Psoas muscle (tissue), 8 donors: ENCODE data around the gene STAU1. TPM values are rescaled to one million over a fixed set of nuclear protein-coding genes. Genes with fewer than 3 reads are reported as not detected.

Source experiments
- ATAC-seq, 4 donors: fragments of 200-7000 bp; cut with Tn5 transposase; one replicate each; pipeline ENCODE4 v1.9.1; 2020; ENCODE audit warnings: moderate library complexity in 3 of 4, mild to moderate bottlenecking in 2 of 4
- DNase-seq, 2 donors: peaks; one replicate each; pipeline ENCODE4 v3.0.0-alpha.2; 2020
- H3K27ac ChIP-seq: fragments of 200-600 bp; one replicate; pipeline ENCODE4 v1.8.0; 2022
- H3K27me3 ChIP-seq, 3 donors: fragments of 200-600 bp in 1 of 3; one replicate each; pipeline versions ENCODE4 v1.6.1 to v1.8.0; 2013 to 2022; ENCODE audit warnings: low read length in 2 of 3, mild to moderate bottlenecking in 2 of 3, moderate library complexity in 1 of 3; ENCODE audit not compliant: insufficient read depth in 3 of 3
- H3K36me3 ChIP-seq, 2 donors: fragments of 200-600 bp in 1 of 2; one replicate each; pipeline versions ENCODE4 v1.6.1 to v1.8.0; 2013 to 2022; ENCODE audit warnings: low read depth in 1 of 2, mild to moderate bottlenecking in 1 of 2, moderate library complexity in 1 of 2; ENCODE audit not compliant: insufficient read depth in 1 of 2
- H3K4me1 ChIP-seq: fragments of 200-600 bp; one replicate; pipeline ENCODE4 v1.8.0; 2022
- H3K4me3 ChIP-seq: fragments of 200-600 bp; one replicate; pipeline ENCODE4 v1.8.0; 2022; ENCODE audit warnings: mild to moderate bottlenecking
- H3K9me3 ChIP-seq: fragments of 200-600 bp; one replicate; pipeline ENCODE4 v1.8.0; 2022
- WGBS, 3 donors: extraction: QIAGEN DNeasy Blood & Tissue Kit; methylation state at CpG; one replicate each; pipeline versions ENCODE4 v1.1.6 to v1.1.7; 2013; 5-methylcytosine and 5-hydroxymethylcytosine counted together
- intact Hi-C, 2 donors: fragments of 100-400 bp; cut with DNase I; formaldehyde crosslinking; loops; one replicate each; pipeline versions ENCODE4 v1.11.0 to v1.14.2; 2022
- polyA plus RNA-seq, 3 donors: library from polyadenylated mRNA; stranded (reverse); fragments of 200-250 nt; gene quantifications; one replicate each; pipeline ENCODE4 v1.2.3, GENCODE V29; 2013
- total RNA-seq, 4 donors: library from RNA; stranded (reverse); fragmentation: NEBNext Ultra II Directional in 2 of 4; extraction: Animal tissue kit (Norgen Biotek cat#: 25700) in 2 of 4; gene quantifications; one replicate each; pipeline versions ENCODE4 v1.2.1 to v1.2.4, GENCODE V29; 2021 to 2023
- TF ChIP-seq, protein P1 (sequence below): fragments of 200-600 bp; IDR thresholded peaks from one replicate; pipeline ENCODE4 v1.8.0; 2022; ENCODE audit warnings: antibody characterized with exemption
- donor health status: healthy with polysubstance abuse.
- donor health status: DM: no; HTN: no; CAD: no; lungs with moderate emphysema.
- donor health status: Bipolar disorder and iron deficiency.
- donor health status: healthy.
- donor health status: DM: yes; HTN: yes; CAD: no.
- donor health status: DM: no; HTN: no; CAD: no.
- donor health status: DM: no; HTN: no; CAD: no.
- donor health status: DM: yes; HTN: yes; CAD: no.

The STAU1 gene
- total and polyA plus RNA-seq, 7 donors = 30.2 to 85.2 (median 58.8) TPM

- no peak overlapping the region for H3K4me3 ChIP-seq
- intact Hi-C loops = loop anchor here (1.0 to 2.0 kb wide), 2 partner anchors 84 kb away; no protein-coding TSS in a partner anchor
- H3K9me3 ChIP-seq = no peaks in the 10 kb centered on the region
- DNase-seq (peak; percentile 91 to 96), ATAC-seq (peak; percentile 56 to 71 (median 66))
- no peaks in the 10 kb centered on the region for H3K27me3 ChIP-seq
- peaks cover 3% of the 10 kb centered on the region for H3K4me1 ChIP-seq
- TF ChIP-seq, protein P1, sequence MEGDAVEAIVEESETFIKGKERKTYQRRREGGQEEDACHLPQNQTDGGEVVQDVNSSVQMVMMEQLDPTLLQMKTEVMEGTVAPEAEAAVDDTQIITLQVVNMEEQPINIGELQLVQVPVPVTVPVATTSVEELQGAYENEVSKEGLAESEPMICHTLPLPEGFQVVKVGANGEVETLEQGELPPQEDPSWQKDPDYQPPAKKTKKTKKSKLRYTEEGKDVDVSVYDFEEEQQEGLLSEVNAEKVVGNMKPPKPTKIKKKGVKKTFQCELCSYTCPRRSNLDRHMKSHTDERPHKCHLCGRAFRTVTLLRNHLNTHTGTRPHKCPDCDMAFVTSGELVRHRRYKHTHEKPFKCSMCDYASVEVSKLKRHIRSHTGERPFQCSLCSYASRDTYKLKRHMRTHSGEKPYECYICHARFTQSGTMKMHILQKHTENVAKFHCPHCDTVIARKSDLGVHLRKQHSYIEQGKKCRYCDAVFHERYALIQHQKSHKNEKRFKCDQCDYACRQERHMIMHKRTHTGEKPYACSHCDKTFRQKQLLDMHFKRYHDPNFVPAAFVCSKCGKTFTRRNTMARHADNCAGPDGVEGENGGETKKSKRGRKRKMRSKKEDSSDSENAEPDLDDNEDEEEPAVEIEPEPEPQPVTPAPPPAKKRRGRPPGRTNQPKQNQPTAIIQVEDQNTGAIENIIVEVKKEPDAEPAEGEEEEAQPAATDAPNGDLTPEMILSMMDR = peak; percentile 91
- no peak overlapping the region for H3K27ac ChIP-seq
- 18 to 24% (median 19%) methylated on average over 11 of the region's 11 CpGs for WGBS, 3 donors
- peaks cover 0 to 8% of the 10 kb centered on the region in 2 donors for H3K36me3 ChIP-seq
Measured at GRCh38 chr20:49216991-49217578, 29.0 kb upstream of the STAU1 start.

GRCh38 chr20:49215232-49215631, 27.1 kb upstream of the STAU1 start:
- H3K36me3 ChIP-seq = no peaks in the 10 kb centered on the region
- H3K4me3 ChIP-seq = no peak overlapping the region
- TF ChIP-seq, protein P1 = no peak
- peaks cover 3% of the 10 kb centered on the region for H3K4me1 ChIP-seq
- ATAC-seq = no peak
- 88 to 90% (median 89%) methylated on average over 3 of the region's 3 CpGs for WGBS, 3 donors
- intact Hi-C loops = no loop called here
- no peaks in the 10 kb centered on the region for H3K27me3 ChIP-seq
- DNase-seq = no peak
- H3K9me3 ChIP-seq = no peaks in the 10 kb centered on the region
- H3K27ac ChIP-seq = no peak overlapping the region

DNA sequence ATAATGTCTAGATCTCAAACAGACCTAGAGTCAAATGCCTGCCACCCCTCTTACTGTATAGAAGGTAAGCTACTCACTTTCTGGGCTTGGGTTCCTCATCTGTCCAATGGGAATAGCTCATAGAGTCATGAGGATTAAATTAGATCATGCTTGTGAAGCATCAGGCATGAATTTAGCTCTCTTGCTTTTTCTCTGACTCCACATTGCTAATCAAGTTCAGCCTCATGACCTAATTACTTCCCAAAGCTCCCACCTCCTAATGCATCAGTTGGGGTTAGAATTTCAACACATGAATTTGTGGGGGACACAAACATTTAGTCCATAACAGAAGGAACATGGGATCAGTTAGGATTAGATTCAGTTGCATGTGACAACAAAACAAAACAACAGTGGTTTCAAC, 26.4 kb upstream of the STAU1 start:
- Histone ChIP-seq H3K9me3 (no peaks in the 10 kb centered on the region), H3K4me1 (peaks cover 3% of the 10 kb centered on the region), H3K36me3 (no peaks in the 10 kb centered on the region), H3K27ac (no peak overlapping the region), H3K4me3 (no peak overlapping the region), H3K27me3 (no peaks in the 10 kb centered on the region)
- intact Hi-C loops = no loop called here
- TF ChIP-seq, protein P1 = no peak
- no peak for DNase-seq
- no peak for ATAC-seq

- Histone ChIP-seq H3K36me3 (no peaks in the 10 kb centered on the region), H3K4me1 (no peaks in the 10 kb centered on the region), H3K27me3 (no peaks in the 10 kb centered on the region), H3K9me3 (no peaks in the 10 kb centered on the region), H3K4me3 (no peak overlapping the region), H3K27ac (no peak overlapping the region)
- ATAC-seq = no peak
- 79 to 88% (median 81%) methylated on average over 1 of the region's 1 CpG for WGBS, 3 donors
- intact Hi-C loops = no loop called here
- no peak for DNase-seq
- TF ChIP-seq, protein P1 = no peak
Measured at GRCh38 chr20:49210757-49211110, 22.6 kb upstream of the STAU1 start.
